ENCODE results near the gene SORCS2.

Gene SORCS2

DNA sequence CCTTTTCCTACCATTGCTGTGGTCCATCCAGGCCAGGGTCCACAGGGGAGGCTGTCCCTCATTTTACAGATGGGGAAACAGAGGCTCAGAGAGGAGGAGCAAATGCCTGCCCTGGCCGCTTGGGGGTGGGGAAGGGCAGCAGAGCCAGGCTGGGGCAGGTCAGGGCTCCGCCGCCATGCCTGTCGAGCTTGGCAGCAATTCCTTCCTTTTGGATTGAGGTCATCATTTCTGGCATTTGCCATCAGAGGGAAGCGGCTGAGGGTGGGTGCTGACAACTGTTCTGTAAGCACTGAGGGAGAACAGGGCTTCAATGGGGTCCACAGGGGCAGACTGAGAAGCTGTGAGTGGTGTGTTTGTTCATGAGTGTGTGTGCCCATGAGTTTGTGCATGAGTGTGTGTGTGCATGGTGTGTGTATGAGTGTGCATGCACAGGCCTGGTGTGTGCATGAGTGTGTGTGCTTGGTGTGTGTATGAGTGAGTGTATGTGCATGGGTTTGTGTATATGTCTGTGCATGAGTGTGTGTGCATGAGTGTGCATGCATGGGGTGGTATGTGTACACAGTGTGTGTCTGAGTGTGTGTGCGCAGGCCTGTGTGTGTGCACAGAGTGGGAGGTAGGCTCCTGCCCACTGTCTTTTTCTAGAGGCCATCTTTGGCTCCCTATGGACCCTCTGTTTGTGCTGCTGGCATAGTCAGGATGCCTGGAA, 115.2 kb downstream of the SORCS2 start:
- no peak overlapping the region for H3K4me3 ChIP-seq (replicated peaks in 1 of 2; ENCODE audit: low read depth in 2 of 2, low read length in 2 of 2)
- no peak for TF ChIP-seq CTCF (IDR thresholded peaks at IDR 0.05; ENCODE audit: low read depth, low read length)
- peak in 1 of 2 donors; percentile 13 for DNase-seq (ENCODE audit: low read depth in 2 of 2)

DNA sequence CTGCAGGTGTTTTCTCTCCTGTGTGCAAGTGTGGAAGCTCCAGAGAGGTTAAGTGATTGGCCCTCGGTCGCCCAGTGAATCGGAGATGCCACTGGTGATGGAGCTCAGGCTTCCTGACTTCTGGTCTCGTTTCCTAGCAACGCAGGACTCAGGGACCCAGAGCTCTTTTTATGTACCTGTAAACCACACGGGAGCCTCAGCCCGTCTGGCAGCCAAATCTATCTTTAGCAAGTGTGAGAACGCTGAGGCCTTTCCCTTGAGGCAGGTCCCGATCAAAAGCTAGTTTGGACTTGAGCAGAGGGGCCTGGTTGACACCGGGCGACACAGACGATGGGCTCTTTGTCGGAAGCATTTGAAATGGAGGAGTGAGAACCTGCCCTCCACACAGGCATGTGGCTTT, 116.8 kb downstream of the SORCS2 start:
- no peak overlapping the region for H3K4me3 ChIP-seq (replicated peaks in 1 of 2; ENCODE audit: low read depth in 2 of 2, low read length in 2 of 2)
- DNase-seq (ENCODE audit: low read depth in 2 of 2) = no peak
- no peak for TF ChIP-seq CTCF (IDR thresholded peaks at IDR 0.05; ENCODE audit: low read depth, low read length)

DNA sequence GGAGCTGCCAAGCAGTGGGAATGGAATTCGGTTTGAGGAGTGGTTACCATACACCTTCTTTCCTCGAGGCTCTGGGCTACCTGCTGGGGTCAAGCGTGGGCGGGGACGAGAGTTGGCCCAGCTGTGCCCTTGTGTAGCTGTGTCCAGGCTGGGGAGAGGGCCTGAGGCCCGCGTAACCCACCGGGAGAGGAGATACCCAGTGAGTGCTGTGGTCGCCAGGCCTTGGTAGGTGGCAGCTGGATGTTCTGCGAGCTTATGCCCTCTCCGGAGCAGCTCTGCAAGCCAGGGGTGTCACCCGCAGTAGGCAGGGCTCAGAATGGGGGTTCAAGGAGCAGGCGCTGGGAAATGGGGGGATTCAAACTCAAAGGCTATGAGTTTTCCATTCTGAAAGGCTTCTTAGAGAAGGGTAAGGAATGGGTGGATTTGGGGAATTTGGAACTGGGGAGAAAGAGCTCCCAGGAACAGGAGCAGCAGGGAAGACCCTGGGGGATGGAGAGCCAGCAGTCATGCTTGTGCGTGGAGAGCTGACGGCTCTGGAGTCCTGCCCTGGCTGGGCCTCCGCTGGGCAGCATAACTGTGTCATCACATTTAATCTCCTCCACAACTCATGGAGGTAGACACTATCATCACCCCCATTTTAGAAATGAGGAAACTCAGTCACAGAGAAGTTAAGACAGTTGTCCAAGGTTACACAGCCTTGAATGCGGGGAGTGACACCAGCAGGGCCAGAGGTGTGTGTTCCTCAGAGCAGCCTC, 117.5 kb downstream of the SORCS2 start:
- no peak overlapping the region for H3K4me3 ChIP-seq (replicated peaks in 1 of 2; ENCODE audit: low read depth in 2 of 2, low read length in 2 of 2)
- DNase-seq (ENCODE audit: low read depth in 2 of 2) = no peak
- TF ChIP-seq CTCF (IDR thresholded peaks at IDR 0.05; ENCODE audit: low read depth, low read length) = no peak

- no peak for TF ChIP-seq CTCF (IDR thresholded peaks at IDR 0.05; ENCODE audit: low read depth, low read length)
- no peak for DNase-seq (ENCODE audit: low read depth in 2 of 2)
- H3K4me3 ChIP-seq (replicated peaks in 1 of 2; ENCODE audit: low read depth in 2 of 2, low read length in 2 of 2) = no peak overlapping the region
Observed at GRCh38 chr4:7310451-7310850, 118.1 kb downstream of the SORCS2 start.

- DNase-seq (ENCODE audit: low read depth in 2 of 2) = no peak
- TF ChIP-seq CTCF (IDR thresholded peaks at IDR 0.05; ENCODE audit: low read depth, low read length) = no peak
- H3K4me3 ChIP-seq (replicated peaks in 1 of 2; ENCODE audit: low read depth in 2 of 2, low read length in 2 of 2) = no peak overlapping the region
Observed at GRCh38 chr4:7311205-7311604, 118.9 kb downstream of the SORCS2 start.

- H3K4me3 ChIP-seq (replicated peaks in 1 of 2; ENCODE audit: low read depth in 2 of 2, low read length in 2 of 2) = no peak overlapping the region
- no peak for TF ChIP-seq CTCF (IDR thresholded peaks at IDR 0.05; ENCODE audit: low read depth, low read length)
- no peak for DNase-seq (ENCODE audit: low read depth in 2 of 2)
Observed at GRCh38 chr4:7312691-7313090, 120.4 kb downstream of the SORCS2 start.
